ENCODE data around the gene CDH13.

DNA sequence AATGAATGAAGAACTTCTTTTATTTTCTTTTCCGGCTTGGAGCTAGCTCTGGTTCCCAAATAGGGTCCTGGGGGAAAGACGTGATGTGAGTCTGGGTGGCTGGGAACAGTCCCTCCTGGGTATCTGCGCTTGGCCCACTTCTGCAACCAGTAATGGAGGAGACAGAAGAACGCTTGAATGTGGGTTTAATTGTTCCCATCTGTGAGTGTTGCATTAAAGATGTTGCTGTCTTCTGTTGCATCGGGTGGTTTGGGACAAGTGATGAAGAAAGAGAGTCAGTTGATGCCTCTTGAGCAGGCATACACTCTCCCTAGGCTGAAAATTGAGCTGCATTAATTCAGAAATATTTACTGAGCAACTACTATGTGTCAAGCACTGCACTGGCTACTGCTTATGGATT, 511.1 kb downstream of the CDH13 start:
- TF ChIP-seq, protein P1, sequence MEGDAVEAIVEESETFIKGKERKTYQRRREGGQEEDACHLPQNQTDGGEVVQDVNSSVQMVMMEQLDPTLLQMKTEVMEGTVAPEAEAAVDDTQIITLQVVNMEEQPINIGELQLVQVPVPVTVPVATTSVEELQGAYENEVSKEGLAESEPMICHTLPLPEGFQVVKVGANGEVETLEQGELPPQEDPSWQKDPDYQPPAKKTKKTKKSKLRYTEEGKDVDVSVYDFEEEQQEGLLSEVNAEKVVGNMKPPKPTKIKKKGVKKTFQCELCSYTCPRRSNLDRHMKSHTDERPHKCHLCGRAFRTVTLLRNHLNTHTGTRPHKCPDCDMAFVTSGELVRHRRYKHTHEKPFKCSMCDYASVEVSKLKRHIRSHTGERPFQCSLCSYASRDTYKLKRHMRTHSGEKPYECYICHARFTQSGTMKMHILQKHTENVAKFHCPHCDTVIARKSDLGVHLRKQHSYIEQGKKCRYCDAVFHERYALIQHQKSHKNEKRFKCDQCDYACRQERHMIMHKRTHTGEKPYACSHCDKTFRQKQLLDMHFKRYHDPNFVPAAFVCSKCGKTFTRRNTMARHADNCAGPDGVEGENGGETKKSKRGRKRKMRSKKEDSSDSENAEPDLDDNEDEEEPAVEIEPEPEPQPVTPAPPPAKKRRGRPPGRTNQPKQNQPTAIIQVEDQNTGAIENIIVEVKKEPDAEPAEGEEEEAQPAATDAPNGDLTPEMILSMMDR (conservative IDR thresholded peaks at IDR 0.05): no peak
- no peak for TF ChIP-seq ZFX (IDR thresholded peaks at IDR 0.05)
